Measurements from ENCODE around the gene FLVCR2.

- no peak for TF ChIP-seq TAF1 (IDR thresholded peaks at IDR 0.05; ENCODE audit: borderline replicate concordance, insufficient read depth, low read length)
- TF ChIP-seq SIN3A (IDR thresholded peaks at IDR 0.05; ENCODE audit: borderline replicate concordance, insufficient read depth, low read length) = no peak
- no peak for TF ChIP-seq POLR2AphosphoS5 (IDR thresholded peaks at IDR 0.05; ENCODE audit: low read depth, low read length)
- no peak for TF ChIP-seq REST (IDR thresholded peaks at IDR 0.05; ENCODE audit: insufficient read depth in 1 of 2, low read depth in 2 of 2, low read length in 2 of 2)
- no peak for TF ChIP-seq FOXP2 (optimal IDR thresholded peaks at IDR 0.05; ENCODE audit: borderline replicate concordance, extremely low read depth, extremely low read length, insufficient read depth)
Measured at GRCh38 chr14:75615200-75615599, 36.8 kb downstream of the FLVCR2 start.

All from PFSK-1 (cell line).